ENCODE measurements around the gene CCDC15. TPM values are rescaled to one million over a fixed set of nuclear protein-coding genes. Genes with fewer than 3 reads are reported as not detected.

The CCDC15 gene
- total and polyA plus RNA-seq, 2 of the 4 experiments (the other 2 are of a cell fraction), result 1.1 to 2.0 TPM

DNA sequence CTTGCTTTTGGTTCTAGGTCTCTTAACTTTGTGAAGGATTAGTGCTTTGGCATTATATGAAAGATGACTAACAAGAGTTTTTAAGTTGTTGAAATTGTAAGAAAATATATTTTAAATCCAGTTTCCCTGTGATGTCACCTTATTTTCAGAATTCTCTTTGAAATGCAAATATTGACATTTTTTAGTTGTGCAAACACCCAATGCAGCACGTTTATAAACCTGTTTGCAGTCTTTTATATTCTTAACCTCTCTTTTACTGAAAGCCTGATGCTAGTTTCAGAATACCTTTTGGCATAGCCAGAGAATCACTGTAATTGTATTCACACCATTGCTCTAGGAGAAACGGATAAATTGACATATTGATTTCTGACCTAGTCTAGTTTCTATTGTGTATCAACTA, 66.3 kb downstream of the CCDC15 start:
- H3K4me1 ChIP-seq (ENCODE audit: control insufficient read depth, insufficient read depth, low read length), result no peaks in the 10 kb centered on the region
- no peak overlapping the region for H3K4me2 ChIP-seq (ENCODE audit: low read depth, low read length)
- ChIA-PET CTCF (no interaction called here), POLR2A (ENCODE audit: unreplicated experiment) (no interaction called here)
- DNase-seq (no peak), ATAC-seq (ENCODE audit: low read depth) (no peak)
- TF ChIP-seq MAZ (IDR thresholded peaks at IDR 0.05; ENCODE audit: borderline replicate concordance, low read depth, low read length), result no peak
- no peak for TF ChIP-seq RCOR1 (IDR thresholded peaks at IDR 0.05; ENCODE audit: insufficient replicate concordance, low read length)
- TF ChIP-seq POLR2A (IDR thresholded peaks at IDR 0.05; ENCODE audit: low read depth, low read length), result no peak
- TF ChIP-seq BHLHE40 (IDR thresholded peaks at IDR 0.05; ENCODE audit: low read depth, low read length), result no peak
- TF ChIP-seq, protein P1, sequence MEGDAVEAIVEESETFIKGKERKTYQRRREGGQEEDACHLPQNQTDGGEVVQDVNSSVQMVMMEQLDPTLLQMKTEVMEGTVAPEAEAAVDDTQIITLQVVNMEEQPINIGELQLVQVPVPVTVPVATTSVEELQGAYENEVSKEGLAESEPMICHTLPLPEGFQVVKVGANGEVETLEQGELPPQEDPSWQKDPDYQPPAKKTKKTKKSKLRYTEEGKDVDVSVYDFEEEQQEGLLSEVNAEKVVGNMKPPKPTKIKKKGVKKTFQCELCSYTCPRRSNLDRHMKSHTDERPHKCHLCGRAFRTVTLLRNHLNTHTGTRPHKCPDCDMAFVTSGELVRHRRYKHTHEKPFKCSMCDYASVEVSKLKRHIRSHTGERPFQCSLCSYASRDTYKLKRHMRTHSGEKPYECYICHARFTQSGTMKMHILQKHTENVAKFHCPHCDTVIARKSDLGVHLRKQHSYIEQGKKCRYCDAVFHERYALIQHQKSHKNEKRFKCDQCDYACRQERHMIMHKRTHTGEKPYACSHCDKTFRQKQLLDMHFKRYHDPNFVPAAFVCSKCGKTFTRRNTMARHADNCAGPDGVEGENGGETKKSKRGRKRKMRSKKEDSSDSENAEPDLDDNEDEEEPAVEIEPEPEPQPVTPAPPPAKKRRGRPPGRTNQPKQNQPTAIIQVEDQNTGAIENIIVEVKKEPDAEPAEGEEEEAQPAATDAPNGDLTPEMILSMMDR (conservative IDR thresholded peaks at IDR 0.05; ENCODE audit: low read depth, low read length), result no peak
- TF ChIP-seq RFX5 (IDR thresholded peaks at IDR 0.05; ENCODE audit: low read depth, low read length), result no peak
- no peak for TF ChIP-seq CEBPB (IDR thresholded peaks at IDR 0.05; ENCODE audit: low read depth, low read length)
- no peak for TF ChIP-seq NFE2L2 (IDR thresholded peaks at IDR 0.05; ENCODE audit: low read depth, low read length)
- TF ChIP-seq RAD21 (IDR thresholded peaks at IDR 0.05; ENCODE audit: low read length), result no peak
- TF ChIP-seq, protein P2, sequence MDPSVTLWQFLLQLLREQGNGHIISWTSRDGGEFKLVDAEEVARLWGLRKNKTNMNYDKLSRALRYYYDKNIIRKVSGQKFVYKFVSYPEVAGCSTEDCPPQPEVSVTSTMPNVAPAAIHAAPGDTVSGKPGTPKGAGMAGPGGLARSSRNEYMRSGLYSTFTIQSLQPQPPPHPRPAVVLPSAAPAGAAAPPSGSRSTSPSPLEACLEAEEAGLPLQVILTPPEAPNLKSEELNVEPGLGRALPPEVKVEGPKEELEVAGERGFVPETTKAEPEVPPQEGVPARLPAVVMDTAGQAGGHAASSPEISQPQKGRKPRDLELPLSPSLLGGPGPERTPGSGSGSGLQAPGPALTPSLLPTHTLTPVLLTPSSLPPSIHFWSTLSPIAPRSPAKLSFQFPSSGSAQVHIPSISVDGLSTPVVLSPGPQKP (IDR thresholded peaks at IDR 0.05; ENCODE audit: borderline replicate concordance, low read depth, low read length), result no peak
- TF ChIP-seq USF2 (IDR thresholded peaks at IDR 0.05; ENCODE audit: low read depth, low read length), result no peak
- no peak for TF ChIP-seq FOS (IDR thresholded peaks at IDR 0.05; ENCODE audit: low read depth, low read length)
- no peak for TF ChIP-seq MAFK (IDR thresholded peaks at IDR 0.05; ENCODE audit: low read depth, low read length)
- TF ChIP-seq CHD1 (IDR thresholded peaks at IDR 0.05; ENCODE audit: low read depth, low read length), result no peak
- TF ChIP-seq SMC3 (IDR thresholded peaks at IDR 0.05; ENCODE audit: low read depth, low read length), result no peak
- no peak for TF ChIP-seq MXI1 (IDR thresholded peaks at IDR 0.05; ENCODE audit: borderline replicate concordance, low read depth, low read length)
- H2AFZ ChIP-seq (replicated peaks; ENCODE audit: low read length, poor library complexity), result no peak overlapping the region
- H3K36me3 ChIP-seq (ENCODE audit: control insufficient read depth, insufficient read depth, low read length), result no peaks in the 10 kb centered on the region
- H4K20me1 ChIP-seq (ENCODE audit: insufficient read depth, low read length), result no peaks in the 10 kb centered on the region
- H2BK120ac ChIP-seq (ENCODE audit: low read depth, low read length), result no peak overlapping the region
- no peak overlapping the region for H3K4ac ChIP-seq (ENCODE audit: low read depth, low read length)
- no peaks in the 10 kb centered on the region for H3K9me3 ChIP-seq (ENCODE audit: control insufficient read depth, insufficient read depth, low read length)
- H2BK20ac ChIP-seq (ENCODE audit: low read depth, low read length), result no peak overlapping the region
- no peak overlapping the region for H2AK5ac ChIP-seq (ENCODE audit: low read depth, low read length)
- no peak overlapping the region for H3K18ac ChIP-seq (ENCODE audit: low read depth, low read length)
- H3K14ac ChIP-seq (replicated peaks; ENCODE audit: low read depth, low read length), result no peak overlapping the region
- no peak overlapping the region for H3K23ac ChIP-seq (ENCODE audit: low read depth, low read length)
- WGBS, 2 experiments (ENCODE audit: extremely low coverage in 2 of 2, insufficient read length in 1 of 2), result no CpG with 5 or more reads among the region's 2 CpGs
- no peaks in the 10 kb centered on the region for H3K9me1 ChIP-seq (ENCODE audit: insufficient read depth, low read length)
- H3K79me1 ChIP-seq (ENCODE audit: low read depth in 1 of 2, low read length in 2 of 2), result no peaks in the 10 kb centered on the region
- no peak overlapping the region for H3K9ac ChIP-seq (ENCODE audit: low read depth, low read length)
- no peak overlapping the region for H2BK15ac ChIP-seq (ENCODE audit: low read depth, low read length)
- H3K27ac ChIP-seq (ENCODE audit: insufficient read depth, low read length), result no peak overlapping the region
- dilution Hi-C loops (cut with HindIII; ENCODE audit: low sequenced_read_pairs, unreplicated experiment), result no loop called here
- H4K8ac ChIP-seq (ENCODE audit: low read depth in 2 of 2, low read length in 2 of 2), result no peak overlapping the region
- no peaks in the 10 kb centered on the region for H3K27me3 ChIP-seq (ENCODE audit: control insufficient read depth, insufficient read depth, low read length)
- in situ Hi-C loops (cut with MboI; ENCODE audit: low sequenced_read_pairs), result no loop called here
- H2BK5ac ChIP-seq (ENCODE audit: low read depth, low read length, poor library complexity, severe bottlenecking), result no peak overlapping the region
- intact Hi-C loops (cut with micrococcal nuclease), result no loop called here
- BruUV-seq (replicated peaks), result no TSS peak
- H3K4me3 ChIP-seq (ENCODE audit: insufficient read depth, low read depth, low read length), result no peak overlapping the region
- H3K56ac ChIP-seq (ENCODE audit: extremely low read depth, insufficient read depth, low read length), result no peak overlapping the region
- no peak overlapping the region for H4K5ac ChIP-seq (ENCODE audit: low read depth, low read length)
- no peak overlapping the region for H2AK9ac ChIP-seq (replicated peaks; ENCODE audit: low read depth, low read length, poor library complexity)
- no peak overlapping the region for H4K91ac ChIP-seq (ENCODE audit: insufficient read depth, low read depth, low read length)

All from IMR-90 (cell line).